Superior temporal gyrus (tissue), 1 donor: ENCODE measurements around the gene NDUFC1.

Source experiments
- DNase-seq: peaks from one replicate; pipeline ENCODE4 v3.0.0-alpha.2; 2016; ENCODE audit errors: extremely low spot score

Gene NDUFC1

GRCh38 chr4:139247700-139248238, 54.5 kb downstream of the NDUFC1 start:
- DNase-seq: no peak

- no peak for DNase-seq
Observed at GRCh38 chr4:139247241-139247640, 55.0 kb downstream of the NDUFC1 start.

- no peak for DNase-seq
Observed at GRCh38 chr4:139246166-139246565, 56.1 kb downstream of the NDUFC1 start.

GRCh38 chr4:139245590-139245989, 56.7 kb downstream of the NDUFC1 start:
- DNase-seq: no peak

- no peak for DNase-seq
Observed at GRCh38 chr4:139243448-139244365, 58.6 kb downstream of the NDUFC1 start.

GRCh38 chr4:139242511-139243051, 59.7 kb downstream of the NDUFC1 start:
- DNase-seq: no peak

- no peak for DNase-seq
Observed at GRCh38 chr4:139241784-139242151, 60.5 kb downstream of the NDUFC1 start.

GRCh38 chr4:139241086-139241783, 61.0 kb downstream of the NDUFC1 start:
- DNase-seq: no peak
